ENCODE measurements around the gene IDH1. TPM values are rescaled to one million over a fixed set of nuclear protein-coding genes. Genes with fewer than 3 reads are reported as not detected.

IDH1 gene
- total and polyA plus RNA-seq, 10 of the 15 experiments (the other 5 are each of a cell fraction or from before 2014, with no cell fraction given), result 39.0 to 114 (median 55.0) TPM

GRCh38 chr2:208251098-208251497 lies 3.8 kb downstream of the IDH1 start:
- intact Hi-C loops (cut with micrococcal nuclease; ENCODE audit: unreplicated experiment) (no loop called here), in situ Hi-C loops (cut with MboI) (loop anchor here (10.0 kb wide), 1 partner anchor 626 kb away; the partner anchor contains the start of gene METTL21A)
- Histone ChIP-seq H3K79me2 (ENCODE audit: control insufficient read depth, insufficient read depth, low read length) (peaks cover 6% of the 10 kb centered on the region), H3K9ac (ENCODE audit: control insufficient read depth, insufficient read depth, low read length) (no peak overlapping the region), H3K27ac (ENCODE audit: control insufficient read depth, insufficient read depth) (no peak overlapping the region), H3K27me3 (replicated peaks in 1 of 2; ENCODE audit: control insufficient read depth in 2 of 2, insufficient read depth in 2 of 2, low read length in 1 of 2) (no peaks in the 10 kb centered on the region), H2AFZ (ENCODE audit: control insufficient read depth, low read depth, low read length) (no peak overlapping the region), H3K36me3 (ENCODE audit: control insufficient read depth in 2 of 2, insufficient read depth in 2 of 2, low read length in 1 of 2) (peaks cover 2 to 20% of the 10 kb centered on the region in 2 experiments; a peak in 3 of 4 replicates), H3K4me2 (ENCODE audit: control insufficient read depth, insufficient read depth) (no peak overlapping the region), H4K20me1 (ENCODE audit: control insufficient read depth, insufficient read depth) (no peaks in the 10 kb centered on the region), H3K4me1 (ENCODE audit: control insufficient read depth, insufficient read depth, low read length) (no peaks in the 10 kb centered on the region; the same call in 1 of the 2 replicates), H3K4me3 (no peak overlapping the region), H3K9me3 (replicated peaks; ENCODE audit: control insufficient read depth, insufficient read depth, low read length) (no peaks in the 10 kb centered on the region)
- FAIRE-seq (no peak), ATAC-seq (no peak), DNase-seq (ENCODE audit: low read depth, low spot score) (no peak)
- ChIA-PET SMC1A (ENCODE audit: uncharacterized antibody, unreplicated experiment) (interaction anchor here (1.3 to 6.7 kb wide), 7 partner anchors 14 to 75 kb away, joined by 3 to 37 read pairs (median 11); partner anchors contain the start of gene PIKFYVE), RAD21 (ENCODE audit: unreplicated experiment) (interaction anchor here (4.2 to 6.5 kb wide), 3 partner anchors 16 to 76 kb away, joined by 25 to 43 read pairs (median 35); partner anchors contain the start of gene PIKFYVE), POLR2A (interaction anchor here (0.6 to 5.1 kb wide), 4 partner anchors 15 to 910 kb away, joined by 3 to 49 read pairs (median 4); partner anchors contain the start of gene PIKFYVE), CTCF (interaction anchor here (0.5 to 4.3 kb wide), 5 partner anchors 10 to 279 kb away, joined by 3 to 51 read pairs (median 4); no protein-coding TSS in a partner anchor)
- no TSS peak for BruUV-seq (replicated peaks)
- no peak for TF ChIP-seq SIN3A (IDR thresholded peaks at IDR 0.05; ENCODE audit: low read depth, low read length)
- no peak for TF ChIP-seq GATAD2B (conservative IDR thresholded peaks at IDR 0.05; ENCODE audit: low read depth)
- TF ChIP-seq, protein P1, sequence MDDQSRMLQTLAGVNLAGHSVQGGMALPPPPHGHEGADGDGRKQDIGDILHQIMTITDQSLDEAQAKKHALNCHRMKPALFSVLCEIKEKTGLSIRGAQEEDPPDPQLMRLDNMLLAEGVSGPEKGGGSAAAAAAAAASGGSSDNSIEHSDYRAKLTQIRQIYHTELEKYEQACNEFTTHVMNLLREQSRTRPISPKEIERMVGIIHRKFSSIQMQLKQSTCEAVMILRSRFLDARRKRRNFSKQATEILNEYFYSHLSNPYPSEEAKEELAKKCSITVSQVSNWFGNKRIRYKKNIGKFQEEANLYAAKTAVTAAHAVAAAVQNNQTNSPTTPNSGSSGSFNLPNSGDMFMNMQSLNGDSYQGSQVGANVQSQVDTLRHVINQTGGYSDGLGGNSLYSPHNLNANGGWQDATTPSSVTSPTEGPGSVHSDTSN (IDR thresholded peaks at IDR 0.05; ENCODE audit: insufficient replicate concordance, low read depth, low read length), result no peak
- TF ChIP-seq, protein P2, sequence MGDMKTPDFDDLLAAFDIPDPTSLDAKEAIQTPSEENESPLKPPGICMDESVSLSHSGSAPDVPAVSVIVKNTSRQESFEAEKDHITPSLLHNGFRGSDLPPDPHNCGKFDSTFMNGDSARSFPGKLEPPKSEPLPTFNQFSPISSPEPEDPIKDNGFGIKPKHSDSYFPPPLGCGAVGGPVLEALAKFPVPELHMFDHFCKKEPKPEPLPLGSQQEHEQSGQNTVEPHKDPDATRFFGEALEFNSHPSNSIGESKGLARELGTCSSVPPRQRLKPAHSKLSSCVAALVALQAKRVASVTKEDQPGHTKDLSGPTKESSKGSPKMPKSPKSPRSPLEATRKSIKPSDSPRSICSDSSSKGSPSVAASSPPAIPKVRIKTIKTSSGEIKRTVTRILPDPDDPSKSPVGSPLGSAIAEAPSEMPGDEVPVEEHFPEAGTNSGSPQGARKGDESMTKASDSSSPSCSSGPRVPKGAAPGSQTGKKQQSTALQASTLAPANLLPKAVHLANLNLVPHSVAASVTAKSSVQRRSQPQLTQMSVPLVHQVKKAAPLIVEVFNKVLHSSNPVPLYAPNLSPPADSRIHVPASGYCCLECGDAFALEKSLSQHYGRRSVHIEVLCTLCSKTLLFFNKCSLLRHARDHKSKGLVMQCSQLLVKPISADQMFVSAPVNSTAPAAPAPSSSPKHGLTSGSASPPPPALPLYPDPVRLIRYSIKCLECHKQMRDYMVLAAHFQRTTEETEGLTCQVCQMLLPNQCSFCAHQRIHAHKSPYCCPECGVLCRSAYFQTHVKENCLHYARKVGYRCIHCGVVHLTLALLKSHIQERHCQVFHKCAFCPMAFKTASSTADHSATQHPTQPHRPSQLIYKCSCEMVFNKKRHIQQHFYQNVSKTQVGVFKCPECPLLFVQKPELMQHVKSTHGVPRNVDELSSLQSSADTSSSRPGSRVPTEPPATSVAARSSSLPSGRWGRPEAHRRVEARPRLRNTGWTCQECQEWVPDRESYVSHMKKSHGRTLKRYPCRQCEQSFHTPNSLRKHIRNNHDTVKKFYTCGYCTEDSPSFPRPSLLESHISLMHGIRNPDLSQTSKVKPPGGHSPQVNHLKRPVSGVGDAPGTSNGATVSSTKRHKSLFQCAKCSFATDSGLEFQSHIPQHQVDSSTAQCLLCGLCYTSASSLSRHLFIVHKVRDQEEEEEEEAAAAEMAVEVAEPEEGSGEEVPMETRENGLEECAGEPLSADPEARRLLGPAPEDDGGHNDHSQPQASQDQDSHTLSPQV (IDR thresholded peaks at IDR 0.05), result no peak
- no peak for TF ChIP-seq USF2 (IDR thresholded peaks at IDR 0.05; ENCODE audit: borderline replicate concordance, low read depth, low read length)
- TF ChIP-seq POLR2AphosphoS2 (IDR thresholded peaks at IDR 0.05; ENCODE audit: low read depth, low read length), result no peak
- no peak for TF ChIP-seq MTA3 (IDR thresholded peaks at IDR 0.05; ENCODE audit: borderline replicate concordance, low read length)
- TF ChIP-seq IKZF2 (IDR thresholded peaks at IDR 0.05), result no peak
- no peak for TF ChIP-seq WRNIP1 (IDR thresholded peaks at IDR 0.05; ENCODE audit: borderline replicate concordance, low read depth, low read length)
- TF ChIP-seq NFYB (IDR thresholded peaks at IDR 0.05; ENCODE audit: insufficient read depth, low read depth, low read length), result no peak
- TF ChIP-seq HCFC1 (IDR thresholded peaks at IDR 0.05; ENCODE audit: low read length), result no peak
- no peak for TF ChIP-seq CBX3 (IDR thresholded peaks at IDR 0.05; ENCODE audit: borderline replicate concordance, low read depth)
- TF ChIP-seq, protein P3, sequence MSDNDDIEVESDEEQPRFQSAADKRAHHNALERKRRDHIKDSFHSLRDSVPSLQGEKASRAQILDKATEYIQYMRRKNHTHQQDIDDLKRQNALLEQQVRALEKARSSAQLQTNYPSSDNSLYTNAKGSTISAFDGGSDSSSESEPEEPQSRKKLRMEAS (IDR thresholded peaks at IDR 0.05; ENCODE audit: low read depth, low read length), result no peak
- TF ChIP-seq GABPA (IDR thresholded peaks at IDR 0.05; ENCODE audit: low read depth), result no peak
- no peak for TF ChIP-seq NR2F1 (conservative IDR thresholded peaks at IDR 0.05)
- WGBS (ENCODE audit: insufficient coverage, insufficient replicate concordance, low lambda C conversion rate, missing lambda C conversion rate), result 81% methylated on average over 4 of the region's 4 CpGs
